GF-D8 (cell line): ENCODE measurements around the gene RHOD.

Source experiments
- DNase-seq: peaks from one replicate; lab custom pipeline; 2025; lab: John Stamatoyannopoulos, UW

Gene RHOD

GRCh38 chr11:67056267-67057204 lies at the start of gene RHOD:
Gene RHOD, plus strand, starts transcription at chr11:67056847. Its CDS starts 56 bp downstream, at chr11:67056903.
- DNase-seq: no peak

- DNase-seq: no peak
Observed at GRCh38 chr11:67007126-67007525, 49.5 kb upstream of the RHOD start.

- DNase-seq: no peak
Observed at GRCh38 chr11:67010296-67010905, 46.2 kb upstream of the RHOD start.

GRCh38 chr11:67013511-67014045 lies 43.1 kb upstream of the RHOD start:
- no peak for DNase-seq

- DNase-seq: no peak
Observed at GRCh38 chr11:67014343-67014742, 42.3 kb upstream of the RHOD start.

GRCh38 chr11:67015048-67015447 lies 41.6 kb upstream of the RHOD start:
- no peak for DNase-seq

GRCh38 chr11:67016550-67016949 lies 40.1 kb upstream of the RHOD start:
- DNase-seq: no peak

GRCh38 chr11:67020949-67021348 lies 35.7 kb upstream of the RHOD start:
- DNase-seq: no peak

- DNase-seq: no peak
Observed at GRCh38 chr11:67022341-67022933, 34.2 kb upstream of the RHOD start.

GRCh38 chr11:67022961-67023956 lies 33.4 kb upstream of the RHOD start, which contains the start of gene SYT12:
Gene SYT12, plus strand, starts transcription at chr11:67023134. Its CDS starts 7,011 bp downstream, at chr11:67030145.
- no peak for DNase-seq

- DNase-seq: no peak
Observed at GRCh38 chr11:67023957-67024353, 32.7 kb upstream of the RHOD start.

- DNase-seq: peak; percentile 31
Observed at GRCh38 chr11:67024410-67024809, 32.2 kb upstream of the RHOD start.

GRCh38 chr11:67024966-67025365 lies 31.7 kb upstream of the RHOD start:
- no peak for DNase-seq

GRCh38 chr11:67025750-67026149 lies 30.9 kb upstream of the RHOD start:
- no peak for DNase-seq

GRCh38 chr11:67026941-67027340 lies 29.7 kb upstream of the RHOD start:
- no peak for DNase-seq

- DNase-seq: no peak
Observed at GRCh38 chr11:67027483-67027930, 29.1 kb upstream of the RHOD start.

- DNase-seq: no peak
Observed at GRCh38 chr11:67027943-67028542, 28.6 kb upstream of the RHOD start.

GRCh38 chr11:67029146-67029545 lies 27.5 kb upstream of the RHOD start:
- no peak for DNase-seq

GRCh38 chr11:67030976-67031375 lies 25.7 kb upstream of the RHOD start:
- DNase-seq: no peak

- no peak for DNase-seq
Observed at GRCh38 chr11:67031791-67032561, 24.7 kb upstream of the RHOD start.
